Naive thymus-derived CD4-positive, alpha-beta T cell (primary cell): Measurements from ENCODE around the gene TMEM234. TPM values are rescaled to one million over a fixed set of nuclear protein-coding genes. Genes with fewer than 3 reads are reported as not detected.

ENCODE experiments used
- ATAC-seq: fragments of 150-1000 bp; cut with Tn5 transposase; 2 replicates; pipeline ENCODE4 v1.10.0; 2021; ENCODE audit warnings: mild to moderate bottlenecking, moderate library complexity
- CTCF ChIA-PET: fragments of 350-600 bp; sonication (Branson Sonifier 250); formaldehyde crosslinking; loops from one replicate; lab custom pipeline; 2021; ENCODE audit warnings: antibody characterized with exemption; lab: Charles Lee
- POLR2A ChIA-PET: fragments of 350-600 bp; sonication (Branson Sonifier 250); formaldehyde crosslinking; loops from one replicate; lab custom pipeline; 2021; ENCODE audit warnings: antibody characterized with exemption, inconsistent platforms; lab: Charles Lee
- DNase-seq, 9 donors: peaks; one replicate each; pipeline versions ENCODE4 v3.0.0 to v3.0.0-alpha.2; 2020 to 2022; ENCODE audit warnings: mixed read lengths in 1 of 9
- H3K27ac ChIP-seq: one replicate; pipeline ENCODE4 v1.7.0; 2013; ENCODE audit warnings: mild to moderate bottlenecking, low read depth, low read length, moderate library complexity
- H3K27me3 ChIP-seq, 2 donors: one replicate each; pipeline ENCODE4 v1.7.0; 2013; ENCODE audit warnings: low read length in 2 of 2, mild to moderate bottlenecking in 2 of 2, moderate library complexity in 2 of 2; ENCODE audit not compliant: control insufficient read depth in 2 of 2, insufficient read depth in 2 of 2
- H3K36me3 ChIP-seq, 3 experiments: 1 replicate in 2 of 3; 2 replicates in 1 of 3; pipeline ENCODE4 v1.7.0; 2013; ENCODE audit warnings: low read length in 3 of 3, mild to moderate bottlenecking in 3 of 3, moderate library complexity in 1 of 3; ENCODE audit not compliant: insufficient read depth in 3 of 3, control insufficient read depth in 2 of 3
- H3K4me1 ChIP-seq, 2 donors: one replicate each; pipeline ENCODE4 v1.7.0; 2013; ENCODE audit warnings: low read length in 2 of 2, mild to moderate bottlenecking in 2 of 2, moderate library complexity in 1 of 2; ENCODE audit not compliant: control insufficient read depth in 2 of 2, insufficient read depth in 2 of 2
- H3K4me3 ChIP-seq: 2 replicates; pipeline ENCODE4 v1.7.0; 2013; ENCODE audit warnings: mild to moderate bottlenecking, low read length
- H3K9me3 ChIP-seq, 3 experiments: 1 replicate in 2 of 3; 2 replicates in 1 of 3; pipeline ENCODE4 v1.7.0; 2013; ENCODE audit warnings: low read length in 3 of 3; ENCODE audit not compliant: control insufficient read depth in 2 of 3
- H3K27ac Mint-ChIP-seq, 9 donors: one replicate each; pipeline ENCODE4 v1.8.0; 2020 to 2022; ENCODE audit warnings: mixed read lengths in 9 of 9, mild to moderate bottlenecking in 8 of 9, moderate library complexity in 5 of 9, inconsistent platforms in 2 of 9
- H3K27me3 Mint-ChIP-seq, 5 donors: one replicate each; pipeline ENCODE4 v1.8.0; 2021 to 2022; ENCODE audit warnings: mixed read lengths in 5 of 5, mild to moderate bottlenecking in 1 of 5
- H3K36me3 Mint-ChIP-seq, 5 donors: one replicate each; pipeline ENCODE4 v1.8.0; 2020 to 2022; ENCODE audit warnings: mixed read lengths in 5 of 5, mild to moderate bottlenecking in 3 of 5, inconsistent platforms in 1 of 5
- H3K4me1 Mint-ChIP-seq, 7 donors: one replicate each; pipeline ENCODE4 v1.8.0; 2020 to 2022; ENCODE audit warnings: mixed read lengths in 7 of 7, mild to moderate bottlenecking in 3 of 7, inconsistent platforms in 1 of 7
- H3K4me3 Mint-ChIP-seq, 10 donors: one replicate each; pipeline ENCODE4 v1.8.0; 2020 to 2022; ENCODE audit warnings: mild to moderate bottlenecking in 10 of 10, mixed read lengths in 10 of 10, moderate library complexity in 6 of 10, inconsistent platforms in 2 of 10
- H3K9me3 Mint-ChIP-seq, 11 donors: one replicate each; pipeline ENCODE4 v1.8.0; 2020 to 2022; ENCODE audit warnings: mixed read lengths in 11 of 11, mild to moderate bottlenecking in 4 of 11, inconsistent platforms in 1 of 11, moderate library complexity in 1 of 11
- intact Hi-C, 2 donors: fragments of 100-400 bp; cut with micrococcal nuclease; formaldehyde crosslinking; loops; one replicate each; pipeline ENCODE4 v1.15.1; 2023
- polyA plus RNA-seq, 2 donors: library from polyadenylated mRNA; unstranded; fragments of 300-500 nt; fragmentation: Illumina TruSeq; gene quantifications; one replicate each; pipeline ENCODE4 v1.2.3, GENCODE V29; 2021
- total RNA-seq, 6 experiments: library from RNA in 5 of 6; stranded (reverse) in 5 of 6; gene quantifications; 1 replicate in 5 of 6; 2 replicates in 1 of 6; pipeline ENCODE4 v1.2.3 and lab custom pipeline; 2021 to 2026

TMEM234 gene
- total and polyA plus RNA-seq, 7 experiments from 2014 or later = 5.9 to 29.6 (median 17.4) TPM

DNA sequence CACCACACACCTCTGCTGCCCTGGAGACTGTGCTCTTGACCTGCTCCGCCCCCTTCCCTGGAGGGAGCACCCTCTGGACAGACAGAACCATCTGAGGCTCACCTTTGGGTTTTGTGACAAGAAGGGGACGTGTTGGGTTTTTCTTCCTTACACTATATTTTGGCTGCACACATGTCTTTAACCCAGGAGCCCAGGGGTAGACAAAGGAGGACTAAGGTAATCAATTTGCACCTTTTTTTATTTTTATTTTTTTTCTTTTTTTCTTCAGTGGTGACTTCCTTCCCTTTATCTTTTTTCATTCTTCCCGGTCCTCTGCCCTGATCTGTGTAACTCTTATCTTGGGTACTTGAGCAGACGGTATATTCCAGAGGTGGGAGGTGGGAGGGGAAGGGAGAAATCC, 51.2 kb downstream of the TMEM234 start:
- H3K27me3 Mint-ChIP-seq = no peaks in the 10 kb centered on the region
- no peaks in the 10 kb centered on the region for H3K9me3 Mint-ChIP-seq
- H3K4me3 Mint-ChIP-seq = no peak overlapping the region
- no peaks in the 10 kb centered on the region for H3K27me3 ChIP-seq
- peaks cover 0 to 8% of the 10 kb centered on the region in 2 donors for H3K4me1 ChIP-seq
- peaks cover 6 to 41% (median 24%) of the 10 kb centered on the region in 5 donors for H3K36me3 Mint-ChIP-seq
- ATAC-seq (no peak), DNase-seq (no peak)
- ChIA-PET POLR2A (no interaction called here), CTCF (no interaction called here)
- H3K27ac ChIP-seq = no peak overlapping the region
- H3K4me1 Mint-ChIP-seq = peaks cover 10 to 32% (median 18%) of the 10 kb centered on the region in 7 donors
- no peak overlapping the region for H3K4me3 ChIP-seq
- H3K9me3 ChIP-seq = no peaks in the 10 kb centered on the region
- intact Hi-C loops = no loop called here
- no peak overlapping the region for H3K27ac Mint-ChIP-seq
- H3K36me3 ChIP-seq = peaks cover 29 to 70% (median 31%) of the 10 kb centered on the region in 3 experiments

Other genes starting within 250 kb of the TMEM234 start
- gene KHDRBS1, start 208.5 kb downstream of the TMEM234 start, total RNA-seq = 100 to 1,000 TPM in 3 of 5 experiments, 10 to 100 TPM in 2; 89.2 to 162 (median 125) TPM
- gene KHDRBS1, start 208.5 kb downstream of the TMEM234 start, polyA plus RNA-seq = 100 to 1,000 TPM; 108 to 116 TPM
- 10 to 100 TPM; 11.4 to 35.9 (median 26.4) TPM for gene TMEM39B, start 149.4 kb downstream of the TMEM234 start, total RNA-seq
- gene TMEM39B, start 149.4 kb downstream of the TMEM234 start, polyA plus RNA-seq = 1 to 10 TPM; 2.7 to 4.9 TPM
- gene KPNA6, start 114.3 kb downstream of the TMEM234 start, total RNA-seq = 10 to 100 TPM; 47.4 to 63.7 (median 51.6) TPM
- 10 to 100 TPM; 19.5 to 26.8 TPM for gene KPNA6, start 114.3 kb downstream of the TMEM234 start, polyA plus RNA-seq
- 10 to 100 TPM; 16.7 to 83.3 (median 36.3) TPM for gene TXLNA, start 42.7 kb downstream of the TMEM234 start, total RNA-seq
- gene TXLNA, start 42.7 kb downstream of the TMEM234 start, polyA plus RNA-seq = 10 to 100 TPM; 20.4 to 31.4 TPM
- gene CCDC28B, start 21.8 kb downstream of the TMEM234 start, total RNA-seq = 10 to 100 TPM in 1 of 5 experiments, 1 to 10 TPM in 4; 6.2 to 39.0 (median 8.7) TPM
- 10 to 100 TPM; 11.7 to 16.1 TPM for gene CCDC28B, start 21.8 kb downstream of the TMEM234 start, polyA plus RNA-seq
- 1 to 10 TPM; 2.3 to 4.6 (median 2.5) TPM for gene IQCC, start 16.7 kb downstream of the TMEM234 start, total RNA-seq
- gene IQCC, start 16.7 kb downstream of the TMEM234 start, polyA plus RNA-seq = 1 to 10 TPM; 1.8 to 3.0 TPM
- gene DCDC2B, start 13.3 kb downstream of the TMEM234 start, total RNA-seq = not detected
- under 1 TPM in 1 of 2 donors, not detected in 1; 0.25 TPM for gene DCDC2B, start 13.3 kb downstream of the TMEM234 start, polyA plus RNA-seq
- gene EIF3I, start 54 bp upstream of the TMEM234 start, total RNA-seq = 100 to 1,000 TPM in 3 of 5 experiments, 10 to 100 TPM in 2; 82.6 to 182 (median 104) TPM
- gene EIF3I, start 54 bp upstream of the TMEM234 start, polyA plus RNA-seq = 100 to 1,000 TPM; 185 to 189 TPM
- gene FAM167B, start 24.9 kb upstream of the TMEM234 start, total RNA-seq = 1 to 10 TPM in 3 of 5 experiments, under 1 TPM in 2; 0.48 to 2.0 (median 1.4) TPM
- not detected for gene FAM167B, start 24.9 kb upstream of the TMEM234 start, polyA plus RNA-seq
- 100 to 1,000 TPM; 245 to 509 (median 469) TPM for gene LCK, start 28.9 kb upstream of the TMEM234 start, total RNA-seq
- 1,000 to 10,000 TPM in 1 of 2 donors, 100 to 1,000 TPM in 1; 897 to 1,109 TPM for gene LCK, start 28.9 kb upstream of the TMEM234 start, polyA plus RNA-seq
- 100 to 1,000 TPM in 4 of 5 experiments, 10 to 100 TPM in 1; 81.8 to 205 (median 174) TPM for gene HDAC1, start 69.7 kb upstream of the TMEM234 start, total RNA-seq
- 100 to 1,000 TPM; 170 to 209 TPM for gene HDAC1, start 69.7 kb upstream of the TMEM234 start, polyA plus RNA-seq
- 10 to 100 TPM; 22.2 to 70.2 (median 41.7) TPM for gene MARCKSL1, start 113.9 kb upstream of the TMEM234 start, total RNA-seq
- 100 to 1,000 TPM; 175 to 222 TPM for gene MARCKSL1, start 113.9 kb upstream of the TMEM234 start, polyA plus RNA-seq
- 10 to 100 TPM; 11.9 to 37.6 (median 27.7) TPM for gene FAM229A, start 140.1 kb upstream of the TMEM234 start, total RNA-seq
- gene FAM229A, start 140.1 kb upstream of the TMEM234 start, polyA plus RNA-seq = 1 to 10 TPM in 1 of 2 donors, under 1 TPM in 1; 0.32 to 2.5 TPM
- gene TSSK3, start 140.2 kb upstream of the TMEM234 start, total RNA-seq = 1 to 10 TPM in 4 of 5 experiments, under 1 TPM in 1; 0.77 to 7.2 (median 2.7) TPM
- gene TSSK3, start 140.2 kb upstream of the TMEM234 start, polyA plus RNA-seq = 1 to 10 TPM in 1 of 2 donors, under 1 TPM in 1; 0.50 to 3.2 TPM
- 100 to 1,000 TPM in 4 of 5 experiments, 10 to 100 TPM in 1; 51.7 to 186 (median 121) TPM for gene BSDC1, start 172.1 kb upstream of the TMEM234 start, total RNA-seq
- 10 to 100 TPM; 37.6 to 54.9 TPM for gene BSDC1, start 172.1 kb upstream of the TMEM234 start, polyA plus RNA-seq
- under 1 TPM in 1 of 5 experiments, not detected in 4; 0.02 TPM for gene ZBTB8B, start 242.7 kb upstream of the TMEM234 start, total RNA-seq
- not detected for gene ZBTB8B, start 242.7 kb upstream of the TMEM234 start, polyA plus RNA-seq